PC-9 (cell line): Measurements from ENCODE around the gene ATRN.

Experiments used
- CTCF ChIP-seq: fragments of 200-600 bp; sonication (generic); conservative IDR thresholded peaks from 2 replicates; pipeline ENCODE4 v1.6.1; 2017; ENCODE audit warnings: mixed run types, antibody characterized with exemption, mild to moderate bottlenecking, moderate library complexity
- EZH2 ChIP-seq: fragments of 200-600 bp; sonication (generic); IDR thresholded peaks from 2 replicates; pipeline ENCODE4 v1.8.0; 2017; ENCODE audit warnings: antibody characterized with exemption, low read depth

DNA sequence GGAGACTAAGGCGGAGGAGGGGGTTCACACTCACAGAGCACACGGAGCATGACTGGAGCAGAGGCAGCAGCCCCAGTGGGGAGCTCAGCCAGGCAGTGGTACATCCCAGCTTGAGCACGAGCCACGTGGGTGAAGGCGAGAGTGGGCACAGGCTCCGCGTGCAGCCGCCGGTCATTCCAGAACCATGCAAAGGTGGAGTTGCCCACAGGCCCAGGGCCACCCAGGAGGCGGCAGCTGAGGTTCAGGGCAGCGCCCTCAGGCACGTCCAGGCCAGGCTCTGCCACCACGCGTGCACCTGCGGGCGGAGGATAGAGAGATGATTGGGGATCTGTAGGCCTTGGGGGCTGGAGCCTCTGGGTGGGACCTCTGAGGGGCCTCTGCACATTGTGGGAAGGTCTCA, 220.5 kb downstream of the ATRN start:
- TF ChIP-seq CTCF (no peak), EZH2 (no peak)
